Suprapubic skin (tissue), 4 donors: ENCODE results near the gene HYI.

Experiments
- CTCF ChIP-seq, 2 donors: fragments of 200-600 bp in 1 of 2; fragments of 450-650 bp in 1 of 2; sonication (generic) in 1 of 2; IDR thresholded peaks; one replicate each; pipeline ENCODE4 v1.5.1; 2016 to 2019; ENCODE audit warnings: antibody characterized with exemption in 2 of 2, mild to moderate bottlenecking in 1 of 2, moderate library complexity in 1 of 2
- EP300 ChIP-seq: sonication (generic); formaldehyde crosslinking; IDR thresholded peaks from one replicate; pipeline ENCODE4 v1.6.1; 2017; ENCODE audit warnings: antibody characterized with exemption
- POLR2AphosphoS5 ChIP-seq, 3 donors: sonication (generic); formaldehyde crosslinking; IDR thresholded peaks; one replicate each; pipeline ENCODE4 v1.6.1; 2017; ENCODE audit warnings: antibody characterized with exemption in 3 of 3

GRCh38 chr1:43418858-43419257 lies 34.9 kb downstream of the HYI start:
- TF ChIP-seq CTCF (IDR thresholded peaks at IDR 0.05) (no peak), EP300 (no peak), POLR2AphosphoS5 (IDR thresholded peaks at IDR 0.05) (no peak)
